Measurements from ENCODE around the gene TREML2.
"Not testable (repeated sequence)": the region's sequence is repeated elsewhere in the genome, so short reads cannot be mapped to it uniquely, and the experiment has no call there.

Gene TREML2

GRCh38 chr6:41200901-41201763, at the start of gene TREML2:
Gene TREML2 (minus strand): TSS chr6:41201149. CDS start chr6:41201008, 141 bp downstream.
- no peak for DNase-seq

- DNase-seq = no peak
These were observed 47.1 kb upstream of the TREML2 start for GRCh38 chr6:41247882-41248705.

GRCh38 chr6:41247288-41247865, 46.4 kb upstream of the TREML2 start:
- DNase-seq = no peak

GRCh38 chr6:41246529-41246928, 45.6 kb upstream of the TREML2 start:
- not testable (repeated sequence) for DNase-seq

GRCh38 chr6:41239467-41240159, 38.7 kb upstream of the TREML2 start:
- DNase-seq = no peak

GRCh38 chr6:41237128-41237527, 36.2 kb upstream of the TREML2 start:
- DNase-seq = no peak

- no peak for DNase-seq
These were observed 35.3 kb upstream of the TREML2 start for GRCh38 chr6:41236276-41236675.

- no peak for DNase-seq
These were observed 31.7 kb upstream of the TREML2 start for GRCh38 chr6:41232667-41233066.

GRCh38 chr6:41231246-41231645, 30.3 kb upstream of the TREML2 start:
- DNase-seq = no peak

GRCh38 chr6:41229721-41230120, 28.8 kb upstream of the TREML2 start:
- no peak for DNase-seq

- no peak for DNase-seq
These were observed 27.7 kb upstream of the TREML2 start for GRCh38 chr6:41228616-41229015.

GRCh38 chr6:41228096-41228495, 27.1 kb upstream of the TREML2 start, which contains the start of gene TREML4:
Gene TREML4 (plus strand): TSS chr6:41228349. CDS start chr6:41228428, 79 bp downstream.
- DNase-seq = no peak

GRCh38 chr6:41226752-41227151, 25.8 kb upstream of the TREML2 start:
- DNase-seq = peak; percentile 31

- DNase-seq = no peak
These were observed 23.9 kb upstream of the TREML2 start for GRCh38 chr6:41224800-41225199.

- DNase-seq = no peak
These were observed 21.6 kb upstream of the TREML2 start for GRCh38 chr6:41222513-41222912.

GRCh38 chr6:41222045-41222444, 21.1 kb upstream of the TREML2 start:
- DNase-seq = no peak

- DNase-seq = no peak
These were observed 15.7 kb upstream of the TREML2 start for GRCh38 chr6:41216616-41217015.

GRCh38 chr6:41215777-41216176, 14.8 kb upstream of the TREML2 start:
- no peak for DNase-seq

- DNase-seq = no peak
These were observed 13.8 kb upstream of the TREML2 start for GRCh38 chr6:41214559-41215238.

- no peak for DNase-seq
These were observed 8.8 kb upstream of the TREML2 start for GRCh38 chr6:41209547-41210320.

GRCh38 chr6:41208439-41209106, 7.6 kb upstream of the TREML2 start:
- DNase-seq = no peak

Measured in DMS79 treated with DMSO at 0.1 percent for 48 hours (cell line).